GM13977 (cell line): ENCODE measurements around the gene GRIA4.

ENCODE experiments used
- DNase-seq: peaks from one replicate; pipeline ENCODE4 v3.0.0; 2012; ENCODE audit warnings: low spot score
- in situ Hi-C: fragments of 300-500 bp; cut with MboI; formaldehyde crosslinking; loops from one replicate; pipeline ENCODE4 v1.12.0; 2022; ENCODE audit warnings: low sequenced_read_pairs, low pct_unique_long_range_greater_than_20kb, mixed read lengths, inconsistent platforms; ENCODE audit not compliant: unreplicated experiment
- TF ChIP-seq, protein P1 (sequence below): IDR thresholded peaks from 2 replicates; pipeline ENCODE4 v1.5.1; 2012; ENCODE audit warnings: mild to moderate bottlenecking, control low read depth; ENCODE audit not compliant: insufficient read depth; ENCODE audit errors: extremely low read depth, missing control alignments

Gene GRIA4

DNA sequence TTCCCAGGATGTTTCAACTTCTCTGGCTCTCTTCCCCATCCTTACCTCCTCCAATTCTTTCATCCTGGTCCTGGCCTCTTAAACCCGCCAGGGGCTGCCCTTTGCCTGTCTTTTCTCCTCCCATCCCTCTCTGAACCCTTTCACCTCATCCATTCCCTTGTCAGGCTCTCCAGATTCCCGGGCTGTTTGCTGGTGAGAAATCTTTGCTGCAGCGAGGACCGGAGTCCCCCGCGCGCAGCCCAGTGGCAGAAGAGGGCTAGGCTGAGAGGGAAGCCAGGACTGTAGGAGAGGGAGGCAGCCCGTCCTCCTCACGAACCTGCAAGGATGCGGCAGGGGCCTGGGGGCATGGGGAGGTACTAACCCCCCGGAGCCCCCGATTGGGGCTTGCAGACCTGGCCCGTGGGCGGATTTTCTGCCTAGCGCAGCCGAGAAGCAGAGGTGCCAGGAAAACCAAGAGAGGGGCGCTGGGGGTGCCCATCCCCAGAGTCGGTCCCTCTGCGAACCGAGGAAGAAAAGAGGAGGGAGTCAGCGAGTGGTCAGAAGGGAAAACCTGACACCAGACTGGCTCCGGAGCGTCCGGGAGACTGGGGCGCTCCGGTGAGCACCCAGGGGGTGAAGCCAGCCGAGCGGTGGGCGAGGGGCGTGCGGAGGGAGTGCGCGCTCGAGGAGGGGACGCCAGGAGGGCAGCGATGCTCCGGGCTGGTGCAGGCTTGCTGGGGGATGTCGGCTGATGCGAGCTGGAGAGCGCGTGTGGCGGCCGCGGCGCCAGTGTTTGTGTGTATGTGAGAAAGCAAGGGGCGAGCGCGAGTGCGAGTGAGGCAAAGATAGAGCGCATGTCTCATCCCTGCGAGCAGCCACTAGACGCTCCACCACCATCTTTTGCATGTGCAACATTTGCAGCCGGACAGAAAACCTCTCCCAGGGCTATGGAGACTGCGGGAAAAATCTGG is at the start of gene GRIA4:
Gene GRIA4 (plus strand): TSS at position 242 of the 950 bp plus-strand sequence. CDS start 925 bp downstream, outside the sequence.
- TF ChIP-seq, protein P1, sequence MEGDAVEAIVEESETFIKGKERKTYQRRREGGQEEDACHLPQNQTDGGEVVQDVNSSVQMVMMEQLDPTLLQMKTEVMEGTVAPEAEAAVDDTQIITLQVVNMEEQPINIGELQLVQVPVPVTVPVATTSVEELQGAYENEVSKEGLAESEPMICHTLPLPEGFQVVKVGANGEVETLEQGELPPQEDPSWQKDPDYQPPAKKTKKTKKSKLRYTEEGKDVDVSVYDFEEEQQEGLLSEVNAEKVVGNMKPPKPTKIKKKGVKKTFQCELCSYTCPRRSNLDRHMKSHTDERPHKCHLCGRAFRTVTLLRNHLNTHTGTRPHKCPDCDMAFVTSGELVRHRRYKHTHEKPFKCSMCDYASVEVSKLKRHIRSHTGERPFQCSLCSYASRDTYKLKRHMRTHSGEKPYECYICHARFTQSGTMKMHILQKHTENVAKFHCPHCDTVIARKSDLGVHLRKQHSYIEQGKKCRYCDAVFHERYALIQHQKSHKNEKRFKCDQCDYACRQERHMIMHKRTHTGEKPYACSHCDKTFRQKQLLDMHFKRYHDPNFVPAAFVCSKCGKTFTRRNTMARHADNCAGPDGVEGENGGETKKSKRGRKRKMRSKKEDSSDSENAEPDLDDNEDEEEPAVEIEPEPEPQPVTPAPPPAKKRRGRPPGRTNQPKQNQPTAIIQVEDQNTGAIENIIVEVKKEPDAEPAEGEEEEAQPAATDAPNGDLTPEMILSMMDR, result no peak
- no peak for DNase-seq
- in situ Hi-C loops, result no loop called here

DNA sequence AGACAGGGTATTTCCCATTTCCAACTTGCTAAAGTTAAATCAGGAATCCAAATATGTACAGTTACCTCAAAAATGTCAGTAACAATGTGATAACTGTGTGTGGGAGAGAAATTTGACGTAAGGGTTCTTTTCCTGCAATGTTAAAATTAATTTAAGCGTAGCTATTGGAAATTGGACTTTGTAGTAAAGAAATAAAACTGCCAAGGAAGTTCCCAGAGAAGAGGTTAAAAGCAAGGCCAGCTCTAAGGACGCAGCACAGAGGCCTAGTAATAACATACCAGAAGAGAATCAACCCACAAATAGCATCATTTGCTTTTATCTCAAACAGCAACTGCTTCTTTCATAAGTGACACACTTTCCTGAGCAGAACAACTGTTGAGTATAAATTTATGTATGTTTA is 36.8 kb upstream of the GRIA4 start:
- in situ Hi-C loops, result no loop called here
- TF ChIP-seq, protein P1, result no peak
- no peak for DNase-seq

DNA sequence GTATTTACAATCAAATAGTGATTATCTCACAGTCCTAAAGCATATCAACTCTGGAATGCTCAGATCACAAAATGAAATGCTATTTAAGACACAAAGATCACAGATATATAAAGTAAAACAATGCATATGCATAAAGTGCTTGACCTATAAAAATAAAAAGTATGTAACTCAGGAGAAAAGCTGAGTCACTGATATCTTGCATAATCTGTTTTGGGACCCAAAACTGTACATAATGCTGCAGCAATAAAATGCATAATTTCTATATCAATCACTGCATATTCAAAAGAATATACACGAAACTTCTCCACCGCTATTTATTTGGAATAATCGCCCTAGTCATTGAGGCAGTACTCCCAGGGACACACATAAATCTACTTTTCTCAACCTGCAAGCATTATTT is 34.9 kb upstream of the GRIA4 start:
- in situ Hi-C loops, result no loop called here
- TF ChIP-seq, protein P1, result no peak

DNA sequence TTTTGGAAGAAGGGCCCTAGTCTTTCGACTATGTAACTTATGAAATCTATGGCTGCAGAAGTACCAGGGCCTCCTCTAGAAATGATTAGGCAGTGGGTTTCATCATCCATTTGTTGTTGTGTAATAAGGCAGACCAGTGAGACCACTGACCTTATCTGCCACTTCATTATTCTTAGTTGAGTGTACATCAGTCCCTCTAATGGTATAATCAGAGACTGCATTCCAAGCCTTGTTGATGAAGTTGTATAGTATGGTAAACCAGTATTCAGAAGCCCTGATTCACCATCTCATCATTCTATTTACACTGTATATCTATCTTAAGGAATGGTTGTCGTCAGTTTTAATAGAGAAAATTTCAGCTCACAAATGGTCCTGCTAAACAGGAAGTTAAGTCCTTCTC is 32.2 kb upstream of the GRIA4 start:
- no peak for DNase-seq
- TF ChIP-seq, protein P1, result no peak
- in situ Hi-C loops, result no loop called here

More for the DNA sequence above, 34.9 kb upstream of the GRIA4 start:
- no peak for DNase-seq

DNA sequence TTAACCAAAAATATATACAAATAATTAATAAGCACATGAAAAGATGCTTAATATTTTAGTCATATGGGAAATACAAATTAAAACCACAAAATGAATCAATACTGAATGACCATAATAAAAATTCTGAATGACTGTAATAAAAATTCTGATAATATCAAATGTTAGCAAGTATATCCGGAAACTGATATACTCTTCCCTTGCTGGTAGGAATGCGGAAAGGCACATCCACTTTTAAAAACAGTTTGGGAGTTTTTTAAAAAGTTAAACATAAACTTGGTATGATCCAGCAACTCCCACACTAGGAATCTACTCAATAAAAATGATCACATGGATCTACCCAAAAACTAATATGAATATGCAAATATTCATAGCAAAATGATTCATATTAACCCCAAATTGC is 30.8 kb upstream of the GRIA4 start:
- in situ Hi-C loops, result no loop called here
- TF ChIP-seq, protein P1, result no peak
- no peak for DNase-seq

DNA sequence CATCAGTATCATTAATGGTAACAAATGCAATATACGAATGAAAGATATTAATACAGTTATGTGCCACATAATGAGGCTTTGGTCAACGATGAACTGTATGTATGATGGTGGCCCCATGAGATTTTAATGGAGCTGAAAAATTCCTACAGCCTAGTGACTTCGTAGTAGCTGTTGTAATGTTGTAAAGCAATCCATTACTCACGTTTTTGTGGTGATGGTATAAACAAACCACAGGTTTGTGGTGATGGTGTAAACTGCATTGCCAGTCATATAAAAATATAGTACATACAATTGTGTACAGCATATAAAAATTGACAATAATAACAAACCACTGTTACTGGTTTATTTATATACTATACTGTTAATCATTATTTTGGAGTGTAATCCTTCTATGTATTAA is 27.4 kb upstream of the GRIA4 start:
- TF ChIP-seq, protein P1, result no peak
- in situ Hi-C loops, result no loop called here
- DNase-seq, result no peak
